Tibial nerve (tissue), 4 donors: Measurements from ENCODE around the gene NFATC2.

Experiments
- CTCF ChIP-seq, 5 experiments: fragments of 200-600 bp in 3 of 5; fragments of 450-650 bp in 2 of 5; sonication (generic) in 3 of 5; IDR thresholded peaks; one replicate each; pipeline ENCODE4 v1.5.1; 2016 to 2019; ENCODE audit warnings: antibody characterized with exemption in 5 of 5, mild to moderate bottlenecking in 3 of 5, moderate library complexity in 2 of 5
- EP300 ChIP-seq, 2 donors: sonication (generic); formaldehyde crosslinking; IDR thresholded peaks; one replicate each; pipeline ENCODE4 v1.6.1; 2017; ENCODE audit warnings: antibody characterized with exemption in 2 of 2, mild to moderate bottlenecking in 1 of 2
- POLR2A ChIP-seq, 2 donors: fragments of 450-650 bp; IDR thresholded peaks; one replicate each; pipeline ENCODE4 v1.6.1; 2017; ENCODE audit warnings: antibody characterized with exemption in 2 of 2, mild to moderate bottlenecking in 2 of 2, moderate library complexity in 2 of 2

GRCh38 chr20:51487565-51488268 lies 54.8 kb downstream of the NFATC2 start:
- TF ChIP-seq CTCF (IDR thresholded peaks at IDR 0.05) (no peak), EP300 (IDR thresholded peaks at IDR 0.05) (no peak), POLR2A (IDR thresholded peaks at IDR 0.05) (no peak)
